ENCODE measurements around the gene EIF4H. TPM values are rescaled to one million over a fixed set of nuclear protein-coding genes. Genes with fewer than 3 reads are reported as not detected.
"Not testable (repeated sequence)": the region's sequence is repeated elsewhere in the genome, so short reads cannot be mapped to it uniquely, and the experiment has no call there.

The EIF4H gene
- total RNA-seq, 1 experiment from 2014 or later: 196 TPM

DNA sequence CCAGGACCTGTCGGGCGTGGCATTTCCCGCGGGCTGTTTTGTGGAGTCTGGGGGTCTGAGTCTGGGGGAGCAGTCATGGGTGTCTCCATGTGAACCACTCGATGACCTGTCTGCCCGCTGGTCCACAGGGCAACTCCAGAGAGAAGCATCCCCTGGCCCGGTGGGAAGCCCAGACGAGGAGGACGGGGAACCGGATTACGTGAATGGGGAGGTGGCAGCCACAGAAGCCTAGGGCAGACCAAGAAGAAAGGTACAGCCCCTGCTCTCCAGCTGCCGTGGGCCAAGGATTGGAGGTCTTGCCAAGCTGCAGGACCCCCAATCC lies 50.3 kb downstream of the EIF4H start:
- BruUV-seq (replicated peaks): no TSS peak
- Mint-ChIP-seq H3K36me3 (ENCODE audit: insufficient read depth, unreplicated experiment) (peaks cover 21% of the 10 kb centered on the region), H3K4me1 (ENCODE audit: low read depth, unreplicated experiment) (no peaks in the 10 kb centered on the region), H3K27me3 (ENCODE audit: unreplicated experiment) (no peaks in the 10 kb centered on the region), H3K9me3 (ENCODE audit: low read depth, unreplicated experiment) (no peaks in the 10 kb centered on the region), H3K4me3 (ENCODE audit: low read depth, unreplicated experiment) (no peak overlapping the region), H3K27ac (ENCODE audit: unreplicated experiment) (no peak overlapping the region)
- intact Hi-C loops (cut with micrococcal nuclease; ENCODE audit: unreplicated experiment): no loop called here
- CTCF ChIA-PET: no interaction called here
- TF ChIP-seq, protein P1, sequence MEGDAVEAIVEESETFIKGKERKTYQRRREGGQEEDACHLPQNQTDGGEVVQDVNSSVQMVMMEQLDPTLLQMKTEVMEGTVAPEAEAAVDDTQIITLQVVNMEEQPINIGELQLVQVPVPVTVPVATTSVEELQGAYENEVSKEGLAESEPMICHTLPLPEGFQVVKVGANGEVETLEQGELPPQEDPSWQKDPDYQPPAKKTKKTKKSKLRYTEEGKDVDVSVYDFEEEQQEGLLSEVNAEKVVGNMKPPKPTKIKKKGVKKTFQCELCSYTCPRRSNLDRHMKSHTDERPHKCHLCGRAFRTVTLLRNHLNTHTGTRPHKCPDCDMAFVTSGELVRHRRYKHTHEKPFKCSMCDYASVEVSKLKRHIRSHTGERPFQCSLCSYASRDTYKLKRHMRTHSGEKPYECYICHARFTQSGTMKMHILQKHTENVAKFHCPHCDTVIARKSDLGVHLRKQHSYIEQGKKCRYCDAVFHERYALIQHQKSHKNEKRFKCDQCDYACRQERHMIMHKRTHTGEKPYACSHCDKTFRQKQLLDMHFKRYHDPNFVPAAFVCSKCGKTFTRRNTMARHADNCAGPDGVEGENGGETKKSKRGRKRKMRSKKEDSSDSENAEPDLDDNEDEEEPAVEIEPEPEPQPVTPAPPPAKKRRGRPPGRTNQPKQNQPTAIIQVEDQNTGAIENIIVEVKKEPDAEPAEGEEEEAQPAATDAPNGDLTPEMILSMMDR (IDR thresholded peaks at IDR 0.05; ENCODE audit: unreplicated experiment): no peak
- no peak for DNase-seq

DNA sequence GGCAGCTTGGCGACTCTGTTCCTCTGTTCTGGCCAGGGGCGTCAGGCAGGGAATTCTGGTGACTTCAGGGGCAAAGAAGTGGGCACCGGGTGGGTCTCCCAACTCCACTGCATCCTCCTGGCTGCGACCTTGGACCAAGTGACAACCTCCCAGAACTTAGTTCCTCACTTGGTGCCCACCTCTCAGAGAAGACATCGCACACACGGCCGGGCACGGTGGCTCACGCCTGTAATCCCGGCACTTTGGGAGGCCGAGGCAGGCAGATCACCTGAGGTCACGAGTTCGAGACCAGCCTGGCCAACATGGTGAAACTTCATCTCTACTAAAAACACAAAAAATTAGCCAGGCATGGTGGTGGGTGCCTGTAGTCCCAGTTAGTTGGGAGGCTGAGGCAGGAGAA lies 50.8 kb downstream of the EIF4H start:
- CTCF ChIA-PET: not testable (repeated sequence)

DNA sequence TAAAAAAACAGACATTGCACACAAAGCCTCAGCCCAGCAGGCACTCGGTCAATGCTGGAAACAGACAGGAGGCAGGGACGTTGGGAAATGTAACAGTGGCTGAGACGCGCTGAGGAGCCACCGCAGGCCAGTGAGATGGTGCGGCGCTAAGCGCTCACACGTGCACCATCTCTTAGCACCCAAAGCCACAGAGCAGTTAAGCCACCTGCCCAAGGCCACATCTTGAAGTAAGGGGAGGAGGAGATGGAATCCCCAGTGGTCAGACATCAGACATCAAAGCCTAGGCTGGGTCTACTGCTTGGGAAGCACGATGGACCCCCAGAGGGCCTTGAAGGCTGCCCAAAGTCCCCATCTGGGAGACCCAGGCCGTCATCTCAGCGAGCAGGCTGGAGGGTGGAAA lies 51.2 kb downstream of the EIF4H start:
- Mint-ChIP-seq H3K27ac (ENCODE audit: unreplicated experiment) (no peak overlapping the region), H3K27me3 (ENCODE audit: unreplicated experiment) (no peaks in the 10 kb centered on the region), H3K9me3 (ENCODE audit: low read depth, unreplicated experiment) (no peaks in the 10 kb centered on the region), H3K4me1 (ENCODE audit: low read depth, unreplicated experiment) (no peaks in the 10 kb centered on the region), H3K36me3 (ENCODE audit: insufficient read depth, unreplicated experiment) (peaks cover 21% of the 10 kb centered on the region), H3K4me3 (ENCODE audit: low read depth, unreplicated experiment) (no peak overlapping the region)
- BruUV-seq (replicated peaks): no TSS peak
- no peak for DNase-seq
- CTCF ChIA-PET: no interaction called here
- intact Hi-C loops (cut with micrococcal nuclease; ENCODE audit: unreplicated experiment): no loop called here
- TF ChIP-seq, protein P1 (IDR thresholded peaks at IDR 0.05; ENCODE audit: unreplicated experiment): no peak

More for the DNA sequence above, 50.8 kb downstream of the EIF4H start:
- intact Hi-C loops (cut with micrococcal nuclease; ENCODE audit: unreplicated experiment); DNase-seq; BruUV-seq (replicated peaks); H3K4me1 Mint-ChIP-seq (ENCODE audit: low read depth, unreplicated experiment); H3K4me3 Mint-ChIP-seq (ENCODE audit: low read depth, unreplicated experiment); H3K27ac Mint-ChIP-seq (ENCODE audit: unreplicated experiment); H3K9me3 Mint-ChIP-seq (ENCODE audit: low read depth, unreplicated experiment); H3K27me3 Mint-ChIP-seq (ENCODE audit: unreplicated experiment): not testable (repeated sequence)
- H3K36me3 Mint-ChIP-seq (ENCODE audit: insufficient read depth, unreplicated experiment): peaks cover 21% of the 10 kb centered on the region

- intact Hi-C loops (cut with micrococcal nuclease; ENCODE audit: unreplicated experiment): no loop called here
- no TSS peak for BruUV-seq (replicated peaks)
- TF ChIP-seq, protein P1 (IDR thresholded peaks at IDR 0.05; ENCODE audit: unreplicated experiment): no peak
- H3K4me3 Mint-ChIP-seq (ENCODE audit: low read depth, unreplicated experiment): no peak overlapping the region
- CTCF ChIA-PET: no interaction called here
- no peaks in the 10 kb centered on the region for H3K27me3 Mint-ChIP-seq (ENCODE audit: unreplicated experiment)
- no peaks in the 10 kb centered on the region for H3K4me1 Mint-ChIP-seq (ENCODE audit: low read depth, unreplicated experiment)
- peaks cover 21% of the 10 kb centered on the region for H3K36me3 Mint-ChIP-seq (ENCODE audit: insufficient read depth, unreplicated experiment)
- DNase-seq: no peak
- no peak overlapping the region for H3K27ac Mint-ChIP-seq (ENCODE audit: unreplicated experiment)
- no peaks in the 10 kb centered on the region for H3K9me3 Mint-ChIP-seq (ENCODE audit: low read depth, unreplicated experiment)
Observed at GRCh38 chr7:74226633-74227032, 52.5 kb downstream of the EIF4H start.

DNA sequence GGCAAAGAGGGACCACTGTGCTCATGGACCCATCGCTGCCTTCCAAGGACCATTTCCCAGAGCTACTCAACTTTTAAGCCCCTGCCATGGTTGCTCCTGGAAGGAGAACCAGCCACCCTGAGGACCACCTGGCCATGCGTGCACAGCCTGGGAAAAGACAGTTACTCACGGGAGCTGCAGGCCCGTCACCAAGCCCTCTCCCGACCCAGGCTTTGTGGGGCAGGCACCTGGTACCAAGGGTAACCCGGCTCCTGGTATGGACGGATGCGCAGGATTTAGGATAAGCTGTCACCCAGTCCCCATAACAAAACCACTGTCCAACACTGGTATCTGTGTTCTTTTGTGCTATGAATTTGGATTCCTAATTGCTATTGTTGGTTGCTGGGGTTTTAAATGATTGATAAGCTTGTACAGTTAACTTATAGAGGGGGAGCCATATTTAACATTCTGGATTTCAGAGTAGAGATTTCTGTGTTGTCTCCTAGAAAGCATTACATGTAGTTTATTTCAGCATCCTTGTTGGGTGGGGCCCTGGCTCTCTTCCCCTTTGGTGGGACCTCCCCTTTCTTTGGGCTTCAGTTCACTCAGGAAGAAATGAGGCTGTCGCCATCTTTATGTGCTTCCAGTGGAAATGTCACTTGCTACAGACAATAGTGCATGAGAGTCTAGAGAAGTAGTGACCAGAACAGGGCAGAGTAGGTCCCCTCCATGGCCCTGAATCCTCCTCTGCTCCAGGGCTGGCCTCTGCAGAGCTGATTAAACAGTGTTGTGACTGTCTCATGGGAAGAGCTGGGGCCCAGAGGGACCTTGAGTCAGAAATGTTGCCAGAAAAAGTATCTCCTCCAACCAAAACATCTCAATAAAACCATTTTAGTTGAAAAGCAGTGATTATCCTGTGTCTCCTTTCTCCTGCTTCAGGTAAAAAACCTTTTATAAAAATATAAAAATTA lies 55.1 kb downstream of the EIF4H start:
- Mint-ChIP-seq H3K27ac (ENCODE audit: unreplicated experiment) (no peak overlapping the region), H3K4me3 (ENCODE audit: low read depth, unreplicated experiment) (no peak overlapping the region), H3K9me3 (ENCODE audit: low read depth, unreplicated experiment) (no peaks in the 10 kb centered on the region), H3K27me3 (ENCODE audit: unreplicated experiment) (no peaks in the 10 kb centered on the region), H3K4me1 (ENCODE audit: low read depth, unreplicated experiment) (no peaks in the 10 kb centered on the region), H3K36me3 (ENCODE audit: insufficient read depth, unreplicated experiment) (peaks cover 8% of the 10 kb centered on the region)
- intact Hi-C loops (cut with micrococcal nuclease; ENCODE audit: unreplicated experiment): no loop called here
- CTCF ChIA-PET: no interaction called here
- TF ChIP-seq, protein P1 (IDR thresholded peaks at IDR 0.05; ENCODE audit: unreplicated experiment): no peak
- BruUV-seq (replicated peaks): no TSS peak
- no peak for DNase-seq

All from Calu3 (cell line).